ENCODE data around the gene IL21R.
"Not testable (repeated sequence)": the region's sequence is repeated elsewhere in the genome, so short reads cannot be mapped to it uniquely, and the experiment has no call there.

The IL21R gene

DNA sequence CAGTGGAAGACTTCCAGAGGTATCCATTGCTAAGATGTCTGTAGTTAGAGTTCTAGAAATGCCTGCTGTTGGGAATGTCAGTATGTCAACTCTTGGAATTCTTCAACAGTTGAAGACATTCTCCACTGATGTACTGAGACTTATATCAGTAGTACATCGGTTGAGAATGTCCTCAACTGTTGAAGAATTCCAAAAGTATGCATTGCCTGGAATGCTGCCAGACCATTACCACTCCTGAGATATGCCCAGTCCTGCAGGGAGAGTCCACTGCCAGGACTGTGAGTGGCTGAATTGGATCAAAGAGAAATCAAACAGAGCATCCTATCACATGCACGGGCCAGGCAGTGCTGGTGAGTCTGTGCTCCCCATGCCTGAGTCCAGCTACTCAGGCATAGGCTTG is 42.0 kb downstream of the IL21R start:
- DNase-seq (ENCODE audit: low read depth in 3 of 3): no peak

GRCh38 chr16:27444470-27444869 is 42.5 kb downstream of the IL21R start:
- no peak for DNase-seq (ENCODE audit: low read depth in 3 of 3)

DNA sequence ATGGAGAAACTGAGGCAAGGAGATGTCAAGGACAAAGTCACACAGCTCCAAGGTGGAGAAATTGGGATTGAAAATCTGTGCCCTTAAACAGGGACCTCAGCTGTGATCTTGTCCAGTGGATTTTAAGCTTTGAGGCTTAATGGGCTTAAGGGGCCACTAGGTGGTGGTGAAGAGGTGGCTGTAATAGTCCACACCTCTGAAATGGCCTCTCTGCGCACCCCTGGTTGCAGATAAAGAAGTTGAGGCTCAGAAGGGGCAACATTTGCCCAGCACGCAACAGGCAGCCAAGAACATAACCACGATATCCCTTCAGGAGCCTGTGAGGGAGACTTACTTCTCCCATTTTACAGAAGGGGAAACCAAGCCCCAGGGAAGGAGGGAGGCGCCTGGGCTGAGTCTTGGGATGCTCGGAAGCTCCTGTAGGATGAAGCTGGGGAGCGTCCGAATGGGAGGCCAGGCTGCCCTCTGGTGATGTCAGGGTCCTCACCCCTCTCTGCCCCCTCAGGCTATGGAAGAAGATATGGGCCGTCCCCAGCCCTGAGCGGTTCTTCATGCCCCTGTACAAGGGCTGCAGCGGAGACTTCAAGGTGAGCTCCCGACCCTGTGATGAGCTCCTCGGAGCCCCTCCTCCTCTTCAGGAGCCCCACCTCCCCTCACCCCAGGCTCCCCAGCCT is 43.7 kb downstream of the IL21R start:
- DNase-seq (ENCODE audit: low read depth in 3 of 3): no peak

DNA sequence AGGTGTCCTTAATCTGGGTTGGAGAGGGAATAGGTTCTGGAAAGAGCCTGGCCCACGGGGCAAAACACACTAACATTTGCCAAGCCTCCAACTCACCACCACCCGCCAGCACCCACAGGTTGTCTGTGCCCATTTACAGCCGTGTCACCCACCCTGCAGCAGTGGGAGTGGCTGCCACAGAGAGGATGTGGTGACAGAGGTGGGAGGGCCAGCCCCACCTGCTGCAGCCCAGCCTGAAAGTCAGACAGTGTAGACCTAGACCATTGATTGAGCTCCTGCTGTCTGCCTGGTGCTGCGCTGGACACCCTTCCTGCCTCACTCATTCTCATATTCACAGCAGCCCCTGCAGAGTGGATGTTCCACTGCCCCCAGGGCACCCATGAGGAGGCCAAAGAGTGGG is 44.7 kb downstream of the IL21R start:
- DNase-seq (ENCODE audit: low read depth in 3 of 3): peak in 1 of 3 donors; percentile 26

- no peak for DNase-seq (ENCODE audit: low read depth in 3 of 3)
These were observed 45.3 kb downstream of the IL21R start for GRCh38 chr16:27447301-27447700.

GRCh38 chr16:27448532-27449433 is 46.8 kb downstream of the IL21R start:
- no peak for DNase-seq (ENCODE audit: low read depth in 3 of 3)

DNA sequence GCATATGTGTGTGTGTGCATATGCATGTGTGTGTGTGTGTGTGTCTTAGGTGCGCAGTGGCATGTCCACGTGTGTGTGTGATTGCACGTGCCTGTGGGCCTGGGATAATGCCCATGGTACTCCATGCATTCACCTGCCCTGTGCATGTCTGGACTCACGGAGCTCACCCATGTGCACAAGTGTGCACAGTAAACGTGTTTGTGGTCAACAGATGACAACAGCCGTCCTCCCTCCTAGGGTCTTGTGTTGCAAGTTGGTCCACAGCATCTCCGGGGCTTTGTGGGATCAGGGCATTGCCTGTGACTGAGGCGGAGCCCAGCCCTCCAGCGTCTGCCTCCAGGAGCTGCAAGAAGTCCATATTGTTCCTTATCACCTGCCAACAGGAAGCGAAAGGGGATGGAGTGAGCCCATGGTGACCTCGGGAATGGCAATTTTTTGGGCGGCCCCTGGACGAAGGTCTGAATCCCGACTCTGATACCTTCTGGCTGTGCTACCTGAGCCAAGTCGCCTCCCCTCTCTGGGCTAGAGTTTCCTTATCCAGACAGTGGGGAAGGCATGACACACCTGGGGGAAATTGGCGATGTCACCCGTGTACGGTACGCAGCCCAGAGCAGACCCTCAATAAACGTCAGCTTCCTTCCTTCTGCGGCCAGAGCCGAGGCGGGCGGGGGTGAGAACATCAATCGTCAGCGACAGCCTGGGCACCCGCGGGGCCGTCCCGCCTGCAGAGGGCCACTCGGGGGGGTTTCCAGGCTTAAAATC is 47.6 kb downstream of the IL21R start:
- DNase-seq (ENCODE audit: low read depth in 3 of 3): peak; percentile 41 to 51 (median 44)

- DNase-seq (ENCODE audit: low read depth in 3 of 3): no peak
These were observed 48.2 kb downstream of the IL21R start for GRCh38 chr16:27450196-27450549.

DNA sequence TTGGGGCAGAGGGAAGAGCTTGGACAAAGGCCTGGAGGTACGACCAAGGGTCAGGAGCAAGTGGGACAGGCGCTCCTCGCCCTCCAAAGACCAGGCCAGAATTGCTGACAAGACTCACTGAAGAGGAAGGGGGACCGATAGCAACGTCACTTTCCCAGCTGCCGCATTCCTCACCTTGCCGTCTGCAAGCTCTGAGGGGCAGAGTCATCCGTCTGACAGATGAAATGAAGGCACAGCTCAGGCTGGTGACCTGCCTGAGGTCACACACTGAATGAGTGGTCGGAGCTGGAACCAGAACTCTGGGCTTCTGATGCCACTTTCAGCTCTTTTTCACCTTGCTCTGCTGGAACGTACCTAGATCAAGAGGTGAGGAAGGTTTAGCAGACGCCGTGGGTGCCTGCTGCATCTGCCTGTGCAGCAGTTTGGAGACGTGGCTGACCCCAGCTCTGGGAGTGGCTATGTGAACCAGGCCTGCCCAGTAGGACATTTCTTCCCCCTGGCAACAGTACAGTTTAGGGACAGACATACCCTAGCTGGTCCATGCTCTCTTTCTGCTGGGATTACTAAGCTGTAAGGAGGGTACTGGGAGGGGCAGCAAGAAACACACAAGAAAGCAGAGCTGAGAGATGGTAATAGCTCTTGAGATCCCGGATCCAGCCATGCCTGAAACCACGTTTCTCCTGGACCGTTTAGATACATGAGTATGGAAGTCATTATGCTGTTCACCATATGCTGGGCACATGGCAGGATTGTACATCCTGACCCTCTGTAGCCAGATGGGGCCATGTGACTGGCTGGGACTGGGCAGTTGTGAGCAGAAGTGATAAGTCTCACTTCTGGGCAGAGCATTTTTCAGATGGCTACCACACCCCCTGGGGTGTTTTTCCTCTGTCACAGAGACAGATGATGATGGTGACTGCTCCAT is 50.9 kb downstream of the IL21R start:
- no peak for DNase-seq (ENCODE audit: low read depth in 3 of 3)

DNA sequence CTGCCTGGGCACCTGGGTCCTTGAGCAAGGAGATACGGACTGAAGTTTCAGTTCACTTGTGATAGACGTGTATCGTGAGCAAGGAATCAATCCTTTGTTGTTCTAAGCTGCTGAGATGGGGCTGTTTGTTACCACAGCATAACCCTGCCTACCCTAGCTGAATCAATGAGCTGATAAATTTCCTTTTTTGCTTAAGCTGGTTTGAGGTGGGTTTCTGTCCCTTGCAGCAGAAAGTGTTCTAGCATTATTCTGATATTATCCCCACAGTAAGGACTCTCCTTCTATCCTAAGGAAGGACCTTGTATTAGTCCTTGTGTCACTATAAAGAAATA is 51.5 kb downstream of the IL21R start:
- no peak for DNase-seq (ENCODE audit: low read depth in 3 of 3)

GRCh38 chr16:27455700-27456099 is 53.7 kb downstream of the IL21R start:
- no peak for DNase-seq (ENCODE audit: low read depth in 3 of 3)

- not testable (repeated sequence) for DNase-seq (ENCODE audit: low read depth in 3 of 3)
These were observed 55.6 kb downstream of the IL21R start for GRCh38 chr16:27457605-27457900.

DNA sequence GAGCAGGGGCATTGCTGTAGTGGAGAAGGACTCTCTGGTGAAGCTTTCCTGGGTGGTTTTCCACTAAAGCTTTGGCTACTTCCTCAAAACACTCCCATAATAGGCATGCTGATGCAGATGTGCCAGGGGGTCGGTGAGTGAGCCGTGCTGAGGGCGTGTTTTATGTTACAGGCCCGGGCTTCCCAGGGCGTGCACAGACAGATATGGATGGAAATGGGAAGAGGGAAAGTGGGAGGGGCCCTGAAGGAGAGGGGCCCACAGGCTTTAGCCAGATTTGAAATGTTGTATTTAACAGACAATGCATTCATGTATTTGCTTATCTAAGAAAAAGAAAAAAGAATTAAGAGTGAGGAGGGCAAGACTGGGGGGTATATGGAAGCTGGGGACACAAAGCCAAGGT is 56.3 kb downstream of the IL21R start:
- DNase-seq (ENCODE audit: low read depth in 3 of 3): no peak

- DNase-seq (ENCODE audit: low read depth in 3 of 3): no peak
These were observed 57.2 kb downstream of the IL21R start for GRCh38 chr16:27458987-27459688.

DNA sequence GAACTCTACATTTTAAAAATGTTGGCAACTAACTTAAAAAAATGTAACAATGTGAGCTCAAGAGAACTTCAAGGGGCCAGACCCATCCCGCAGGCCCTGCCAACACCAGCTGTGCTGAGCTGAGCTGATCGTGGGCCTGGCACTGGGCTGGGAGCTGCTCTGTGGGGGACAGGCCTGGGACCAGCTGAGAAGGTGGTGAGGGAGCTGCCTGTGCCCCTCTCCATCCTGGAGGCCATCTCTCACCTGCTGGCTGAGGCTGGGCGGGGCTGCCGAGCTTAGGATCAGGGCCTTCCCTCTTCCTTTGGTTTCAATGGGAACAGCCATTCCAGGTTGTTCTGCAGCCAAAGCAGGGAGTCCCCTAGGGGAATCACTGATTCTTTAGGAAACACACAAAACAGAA is 58.2 kb downstream of the IL21R start:
- no peak for DNase-seq (ENCODE audit: low read depth in 3 of 3)

DNA sequence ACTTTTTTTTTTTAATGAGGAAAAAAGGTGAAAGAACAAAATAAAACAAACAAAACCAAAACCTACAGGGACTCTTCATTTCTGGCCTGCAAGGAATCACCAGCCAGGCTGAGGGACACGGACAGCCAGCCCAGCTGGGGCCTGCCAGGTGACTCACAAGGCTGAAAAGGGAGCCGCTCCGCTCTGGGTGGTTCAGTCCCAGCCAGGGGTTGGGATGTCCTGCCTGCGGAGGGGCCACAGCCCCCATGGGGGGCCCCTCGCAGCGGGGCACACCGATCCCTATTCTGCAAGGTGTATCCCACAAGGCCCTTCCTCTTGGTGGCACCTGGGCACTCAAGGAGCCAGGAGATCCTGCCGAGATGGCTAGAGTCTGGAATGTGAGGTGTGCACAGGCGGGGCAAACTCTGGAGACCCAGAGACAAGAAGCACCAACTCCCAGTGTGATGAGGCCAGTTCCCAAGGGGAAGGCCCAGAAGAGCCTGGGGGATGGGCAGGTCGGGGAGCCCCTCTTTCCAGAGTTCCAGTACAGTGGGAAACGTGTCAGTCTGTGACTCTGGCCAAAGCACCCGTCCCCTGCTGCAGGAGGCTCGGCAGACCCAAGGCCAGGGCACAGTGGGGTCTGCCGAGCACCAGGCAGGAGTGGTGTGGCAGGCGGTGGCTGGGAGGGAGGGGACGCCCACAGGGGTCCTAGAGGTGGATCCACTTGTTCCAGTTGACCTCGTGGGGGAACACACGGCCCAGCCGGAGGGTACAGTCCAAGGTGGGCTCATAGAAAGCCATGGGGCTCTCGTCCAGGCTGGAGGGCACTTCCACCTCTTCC is 58.9 kb downstream of the IL21R start:
- DNase-seq (ENCODE audit: low read depth in 3 of 3): no peak

DNA sequence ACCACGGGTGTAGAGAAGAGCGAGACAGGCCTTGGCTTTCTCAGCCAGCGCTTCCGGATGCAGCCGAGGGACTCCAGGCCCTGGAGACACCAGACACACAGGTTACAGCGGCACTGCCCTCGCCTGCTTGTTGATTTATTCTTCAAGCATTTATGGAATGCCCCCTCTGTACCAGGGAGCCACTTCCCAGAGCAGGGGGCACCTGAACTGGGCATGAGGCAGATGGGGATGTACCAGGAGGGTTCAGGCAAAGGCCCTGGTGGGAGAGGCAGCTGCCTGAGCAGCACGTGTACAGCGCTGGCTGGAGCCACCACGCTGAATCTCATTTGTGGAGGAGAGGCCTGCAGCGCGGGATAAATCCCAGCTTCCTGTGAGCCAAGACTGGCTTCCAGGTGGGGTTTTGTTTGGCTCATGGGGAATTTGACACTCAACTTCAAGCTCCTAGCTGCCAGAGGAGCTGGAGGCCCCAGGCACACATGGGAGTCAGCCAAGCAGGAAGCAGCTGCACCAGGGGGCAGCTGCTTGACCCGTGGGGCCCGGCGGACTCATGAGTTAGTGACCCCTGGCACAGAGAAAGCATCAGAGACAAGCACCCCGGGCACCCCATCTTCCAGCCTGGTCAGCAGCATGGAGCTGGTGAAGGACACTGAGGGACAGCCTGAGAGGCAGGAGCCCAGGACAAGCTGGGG is 59.7 kb downstream of the IL21R start:
- DNase-seq (ENCODE audit: low read depth in 3 of 3): no peak

- no peak for DNase-seq (ENCODE audit: low read depth in 3 of 3)
These were observed 60.3 kb downstream of the IL21R start for GRCh38 chr16:27462200-27462845.

Data from stimulated activated CD4-positive, alpha-beta T cell treated with anti-CD3 and anti-CD28 coated beads, TNF-alpha, amount 100 ng/mL, for 48 hours (primary cell).